ENCODE measurements around the gene AHR. TPM values are rescaled to one million over a fixed set of nuclear protein-coding genes. Genes with fewer than 3 reads are reported as not detected.

AHR gene
- total RNA-seq, 1 donor from 2014 or later: 1.7 TPM

DNA sequence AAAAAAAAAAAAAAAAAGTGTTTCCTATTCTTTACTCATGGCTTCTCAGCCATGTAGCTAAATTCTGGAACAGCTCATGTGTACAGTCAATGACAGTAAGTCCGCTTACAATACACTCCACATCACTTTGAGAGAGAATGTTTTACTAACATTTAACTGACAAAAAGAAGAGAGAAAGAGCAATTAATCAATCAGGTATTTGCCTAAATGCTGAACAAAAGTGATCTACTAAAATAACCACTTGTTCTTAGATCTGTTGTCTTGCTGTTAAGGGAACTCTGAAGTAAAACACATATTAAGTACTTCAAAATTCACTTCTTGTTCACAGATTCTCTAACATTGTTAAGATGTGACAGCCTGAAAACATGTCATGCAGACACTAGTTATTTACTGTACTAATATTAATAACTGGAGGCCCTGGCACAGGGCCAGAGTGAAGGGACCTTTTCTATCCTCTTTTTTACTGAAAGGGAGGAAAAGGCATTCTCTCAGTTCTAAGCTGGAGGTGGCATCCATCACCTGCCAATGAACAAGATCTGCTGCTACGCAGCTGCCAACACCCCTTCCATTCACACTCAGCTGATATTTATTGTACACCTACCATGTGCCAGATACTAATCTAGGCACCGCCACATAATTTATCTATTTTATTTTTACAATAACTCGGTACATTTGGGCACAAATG, 72.6 kb downstream of the AHR start:
- H3K4me1 Mint-ChIP-seq (ENCODE audit: low read depth, unreplicated experiment): no peaks in the 10 kb centered on the region
- no peak for DNase-seq
- H3K9me3 Mint-ChIP-seq (ENCODE audit: unreplicated experiment): no peaks in the 10 kb centered on the region
- H3K27me3 Mint-ChIP-seq (ENCODE audit: unreplicated experiment): no peaks in the 10 kb centered on the region
- H3K4me3 Mint-ChIP-seq (ENCODE audit: unreplicated experiment): no peak overlapping the region
- H3K27ac Mint-ChIP-seq (ENCODE audit: unreplicated experiment): no peak overlapping the region
- TF ChIP-seq CTCF (IDR thresholded peaks at IDR 0.05; ENCODE audit: partially characterized antibody, unreplicated experiment): no peak
- no peaks in the 10 kb centered on the region for H3K36me3 Mint-ChIP-seq (ENCODE audit: unreplicated experiment)

DNA sequence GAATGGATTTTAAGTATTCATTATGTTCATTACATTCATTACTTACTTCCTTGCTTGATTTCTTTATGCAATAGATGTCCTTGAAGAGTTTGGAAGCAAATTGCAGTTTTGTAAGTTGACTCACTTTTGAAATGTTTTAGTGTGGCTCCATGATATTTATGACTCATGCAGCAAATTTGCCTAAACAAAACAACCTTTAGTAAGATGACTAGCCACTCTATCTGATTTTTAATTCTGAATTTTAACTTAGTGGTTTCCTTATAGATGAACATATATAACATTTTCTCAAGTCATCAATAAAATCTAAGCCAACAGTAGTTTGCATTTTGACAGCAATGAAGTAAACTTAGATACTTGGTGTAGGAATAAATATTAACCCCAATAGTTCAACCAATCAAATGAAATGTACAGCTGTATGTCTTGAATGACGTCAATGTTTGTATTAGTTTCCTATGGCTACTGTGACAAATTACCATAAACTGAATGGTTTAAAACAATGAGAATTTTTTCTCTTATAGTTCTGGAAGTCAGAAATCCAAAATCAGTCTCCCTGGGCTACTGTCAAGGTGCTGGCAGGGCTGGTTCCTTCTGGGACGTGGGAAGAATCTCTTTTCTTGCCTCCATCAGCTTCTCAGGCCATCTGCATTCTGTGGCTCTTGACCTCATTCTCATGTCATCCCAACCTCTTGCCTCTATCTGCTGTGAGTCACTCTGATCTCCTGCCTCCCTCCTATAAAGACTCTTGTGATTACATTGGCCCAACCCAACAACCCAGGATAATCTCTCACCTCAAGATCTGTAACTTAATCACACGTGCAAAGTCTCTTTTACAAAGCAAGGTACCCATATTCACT, 73.4 kb downstream of the AHR start:
- H3K36me3 Mint-ChIP-seq (ENCODE audit: unreplicated experiment): no peaks in the 10 kb centered on the region
- no peaks in the 10 kb centered on the region for H3K27me3 Mint-ChIP-seq (ENCODE audit: unreplicated experiment)
- no peaks in the 10 kb centered on the region for H3K9me3 Mint-ChIP-seq (ENCODE audit: unreplicated experiment)
- no peak for DNase-seq
- no peaks in the 10 kb centered on the region for H3K4me1 Mint-ChIP-seq (ENCODE audit: low read depth, unreplicated experiment)
- no peak overlapping the region for H3K4me3 Mint-ChIP-seq (ENCODE audit: unreplicated experiment)
- no peak for TF ChIP-seq CTCF (IDR thresholded peaks at IDR 0.05; ENCODE audit: partially characterized antibody, unreplicated experiment)
- no peak overlapping the region for H3K27ac Mint-ChIP-seq (ENCODE audit: unreplicated experiment)

- Mint-ChIP-seq H3K27me3 (ENCODE audit: unreplicated experiment) (no peaks in the 10 kb centered on the region), H3K4me3 (ENCODE audit: unreplicated experiment) (no peak overlapping the region), H3K9me3 (ENCODE audit: unreplicated experiment) (no peaks in the 10 kb centered on the region), H3K27ac (ENCODE audit: unreplicated experiment) (no peak overlapping the region), H3K36me3 (ENCODE audit: unreplicated experiment) (no peaks in the 10 kb centered on the region), H3K4me1 (ENCODE audit: low read depth, unreplicated experiment) (no peaks in the 10 kb centered on the region)
- no peak for TF ChIP-seq CTCF (IDR thresholded peaks at IDR 0.05; ENCODE audit: partially characterized antibody, unreplicated experiment)
- no peak for DNase-seq
Observed at GRCh38 chr7:17374157-17374556, 75.7 kb downstream of the AHR start.

GRCh38 chr7:17374654-17375053, 76.2 kb downstream of the AHR start:
- Mint-ChIP-seq H3K4me3 (ENCODE audit: unreplicated experiment) (no peak overlapping the region), H3K4me1 (ENCODE audit: low read depth, unreplicated experiment) (no peaks in the 10 kb centered on the region), H3K36me3 (ENCODE audit: unreplicated experiment) (no peaks in the 10 kb centered on the region), H3K27ac (ENCODE audit: unreplicated experiment) (no peak overlapping the region), H3K27me3 (ENCODE audit: unreplicated experiment) (no peaks in the 10 kb centered on the region), H3K9me3 (ENCODE audit: unreplicated experiment) (no peaks in the 10 kb centered on the region)
- no peak for DNase-seq
- TF ChIP-seq CTCF (IDR thresholded peaks at IDR 0.05; ENCODE audit: partially characterized antibody, unreplicated experiment): no peak

GRCh38 chr7:17376595-17376994, 78.1 kb downstream of the AHR start:
- Mint-ChIP-seq H3K27ac (ENCODE audit: unreplicated experiment) (no peak overlapping the region), H3K27me3 (ENCODE audit: unreplicated experiment) (no peaks in the 10 kb centered on the region), H3K4me3 (ENCODE audit: unreplicated experiment) (no peak overlapping the region), H3K36me3 (ENCODE audit: unreplicated experiment) (no peaks in the 10 kb centered on the region), H3K9me3 (ENCODE audit: unreplicated experiment) (no peaks in the 10 kb centered on the region), H3K4me1 (ENCODE audit: low read depth, unreplicated experiment) (peaks cover 7% of the 10 kb centered on the region)
- DNase-seq: no peak
- no peak for TF ChIP-seq CTCF (IDR thresholded peaks at IDR 0.05; ENCODE audit: partially characterized antibody, unreplicated experiment)
